Neuronal stem cell (in vitro differentiated cells): Measurements from ENCODE around the gene MEX3C.

Experiments used
- DNase-seq: peaks from one replicate; pipeline ENCODE4 v3.0.0-alpha.2; 2013; ENCODE audit warnings: low spot score
- H2AFZ ChIP-seq: one replicate; pipeline ENCODE4 v1.6.1; 2013; ENCODE audit warnings: mild to moderate bottlenecking, low read length, inconsistent platforms
- H2AK5ac ChIP-seq: 2 replicates; pipeline ENCODE4 v1.6.1; 2013; ENCODE audit warnings: low read depth, mild to moderate bottlenecking, inconsistent platforms, low read length, moderate library complexity, mixed read lengths
- H2BK120ac ChIP-seq: 2 replicates; pipeline ENCODE4 v1.6.1; 2013; ENCODE audit warnings: low read depth, mild to moderate bottlenecking, inconsistent platforms, low read length, moderate library complexity, mixed read lengths
- H2BK12ac ChIP-seq: one replicate; pipeline ENCODE4 v1.6.1; 2013; ENCODE audit warnings: low read length, inconsistent platforms
- H2BK15ac ChIP-seq: 2 replicates; pipeline ENCODE4 v1.6.1; 2013; ENCODE audit warnings: mild to moderate bottlenecking, low read length, inconsistent platforms, mixed read lengths
- H2BK5ac ChIP-seq: one replicate; pipeline ENCODE4 v1.6.1; 2013; ENCODE audit warnings: inconsistent platforms, mild to moderate bottlenecking, low read length, moderate library complexity
- H3K14ac ChIP-seq: one replicate; pipeline ENCODE4 v1.6.1; 2013; ENCODE audit warnings: low read length, inconsistent platforms
- H3K18ac ChIP-seq: 2 replicates; pipeline ENCODE4 v1.6.1; 2013; ENCODE audit warnings: low read length, inconsistent platforms
- H3K23ac ChIP-seq: 2 replicates; pipeline ENCODE4 v1.6.1; 2013; ENCODE audit warnings: low read depth, mild to moderate bottlenecking, mixed read lengths, low read length, inconsistent platforms; ENCODE audit not compliant: poor library complexity
- H3K27ac ChIP-seq: replicated peaks from 3 replicates; pipeline ENCODE4 v1.5.1; 2013; ENCODE audit warnings: low read length, inconsistent platforms
- H3K27me3 ChIP-seq, 3 experiments: 2 replicates each; pipeline ENCODE4 v1.6.1; 2013; ENCODE audit warnings: low read length in 3 of 3, mild to moderate bottlenecking in 2 of 3, inconsistent platforms in 1 of 3, low read depth in 1 of 3, mixed read lengths in 1 of 3, moderate library complexity in 1 of 3; ENCODE audit not compliant: control insufficient read depth in 3 of 3, insufficient read depth in 3 of 3
- H3K36me3 ChIP-seq, 2 donors: replicated peaks in 1 of 2; 2 replicates each; pipeline ENCODE4 v1.6.1; 2013; ENCODE audit warnings: low read length in 2 of 2; ENCODE audit not compliant: control insufficient read depth in 2 of 2, insufficient read depth in 2 of 2
- H3K4ac ChIP-seq: 2 replicates; pipeline ENCODE4 v1.6.1; 2013; ENCODE audit warnings: inconsistent platforms, mild to moderate bottlenecking, low read length, moderate library complexity
- H3K4me1 ChIP-seq, 2 donors: 1 replicate in 1 of 2; 2 replicates in 1 of 2; pipeline ENCODE4 v1.6.1; 2013; ENCODE audit warnings: low read length in 2 of 2, low read depth in 1 of 2; ENCODE audit not compliant: control insufficient read depth in 2 of 2, insufficient read depth in 1 of 2
- H3K4me2 ChIP-seq: one replicate; pipeline ENCODE4 v1.6.1; 2013; ENCODE audit warnings: mild to moderate bottlenecking, low read length, inconsistent platforms; ENCODE audit not compliant: insufficient read depth, poor library complexity, severe bottlenecking
- H3K4me3 ChIP-seq, 2 donors: 2 replicates each; pipeline ENCODE4 v1.5.1; 2013; ENCODE audit warnings: low read length in 2 of 2, mild to moderate bottlenecking in 2 of 2, inconsistent platforms in 1 of 2, moderate library complexity in 1 of 2
- H3K79me1 ChIP-seq: one replicate; pipeline ENCODE4 v1.6.1; 2013; ENCODE audit warnings: low read depth, mild to moderate bottlenecking, inconsistent platforms, low read length, moderate library complexity
- H3K9ac ChIP-seq: one replicate; pipeline ENCODE4 v1.6.1; 2013; ENCODE audit warnings: mild to moderate bottlenecking, low read depth, low read length, inconsistent platforms; ENCODE audit not compliant: poor library complexity
- H3K9me3 ChIP-seq, 2 donors: replicated peaks in 1 of 2; 2 replicates each; pipeline versions ENCODE3 to v1.6.1; 2013; ENCODE audit warnings: low read length in 2 of 2, mild to moderate bottlenecking in 2 of 2, inconsistent platforms in 1 of 2, low read depth in 1 of 2, mixed read lengths in 1 of 2, moderate library complexity in 1 of 2; ENCODE audit not compliant: control insufficient read depth in 2 of 2, insufficient read depth in 1 of 2
- H4K8ac ChIP-seq: one replicate; pipeline ENCODE4 v1.6.1; 2013; ENCODE audit warnings: low read depth, mild to moderate bottlenecking, inconsistent platforms, low read length, moderate library complexity
- H4K91ac ChIP-seq: one replicate; pipeline ENCODE4 v1.6.1; 2013; ENCODE audit warnings: low read length, low read depth, mild to moderate bottlenecking, inconsistent platforms; ENCODE audit not compliant: poor library complexity
- WGBS, 2 donors: extraction: QIAGEN DNeasy Blood & Tissue Kit; methylation state at CpG; one replicate each; pipeline ENCODE4 v1.1.7; 2013; ENCODE audit warnings: missing lambda C conversion rate in 2 of 2, mixed read lengths in 1 of 2; ENCODE audit not compliant: insufficient read length in 2 of 2, insufficient replicate concordance in 1 of 2; ENCODE audit errors: extremely low coverage in 2 of 2; 5-methylcytosine and 5-hydroxymethylcytosine counted together

Gene MEX3C

DNA sequence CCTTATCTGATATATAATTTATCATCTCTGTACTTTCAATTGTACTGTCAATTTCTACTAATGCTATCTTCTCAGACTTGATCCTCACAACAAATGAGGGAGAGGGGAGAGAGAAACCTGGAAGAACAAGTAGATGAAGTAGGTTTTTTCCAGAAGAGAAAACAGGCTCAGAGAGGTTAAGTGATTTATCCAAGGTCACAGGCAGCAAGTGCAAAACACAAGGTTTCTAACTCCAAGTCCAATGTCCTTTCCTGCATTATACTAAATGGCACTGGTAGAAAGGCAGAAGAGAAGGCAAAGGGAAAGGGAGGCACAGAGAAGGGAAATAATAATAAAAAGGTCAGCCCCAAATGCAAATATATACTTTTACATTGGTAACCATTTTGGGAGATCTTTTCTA, 7.5 kb downstream of the MEX3C start:
- Histone ChIP-seq H2BK5ac (no peak overlapping the region), H3K9me3 (peaks cover 3 to 14% of the 10 kb centered on the region in 2 donors), H3K9ac (no peak overlapping the region), H3K27ac (no peak overlapping the region), H4K91ac (no peak overlapping the region), H3K18ac (no peak overlapping the region), H4K8ac (no peak overlapping the region), H3K23ac (no peak overlapping the region), H3K4me2 (no peak overlapping the region), H3K14ac (no peak overlapping the region), H3K79me1 (no peaks in the 10 kb centered on the region), H3K27me3 (no peaks in the 10 kb centered on the region), H2BK12ac (no peak overlapping the region), H2AFZ (no peak overlapping the region), H3K36me3 (peaks cover 3 to 88% of the 10 kb centered on the region in 2 donors), H3K4me3 (no peak overlapping the region), H2BK120ac (no peak overlapping the region), H3K4me1 (peaks cover 3 to 13% of the 10 kb centered on the region in 2 donors), H2AK5ac (no peak overlapping the region), H2BK15ac (no peak overlapping the region), H3K4ac (no peak overlapping the region)
- DNase-seq: no peak

DNA sequence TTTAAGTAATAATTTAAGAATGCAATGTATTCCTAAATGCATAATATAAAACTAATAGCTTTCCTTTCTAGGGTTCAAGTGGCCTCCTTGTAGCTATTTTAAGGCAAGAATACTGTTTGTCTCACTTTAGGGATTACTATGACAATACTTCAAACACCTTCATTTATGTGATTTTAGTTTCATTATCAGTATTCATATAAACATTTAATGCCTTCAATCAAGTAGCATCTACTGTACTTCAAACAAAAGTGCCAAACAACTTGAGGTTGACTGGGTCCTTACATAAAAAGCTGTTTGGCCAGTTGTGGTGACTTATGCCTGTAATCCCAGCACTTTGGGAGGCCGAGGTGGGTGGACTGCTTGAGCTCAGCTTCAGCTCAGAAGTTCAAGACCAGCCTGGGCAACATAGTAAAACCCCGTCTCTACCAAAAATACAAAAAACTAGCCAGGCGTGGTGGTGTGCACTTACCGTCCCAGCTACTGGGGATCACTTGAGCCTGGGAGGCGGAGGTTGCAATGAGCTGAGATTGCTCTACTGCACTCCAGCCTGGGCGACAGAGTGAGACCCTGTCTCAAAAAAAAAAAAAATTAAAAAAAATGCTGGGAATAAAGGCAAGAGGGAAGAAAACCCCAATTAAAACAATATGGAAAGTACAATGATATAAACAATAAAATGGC, 9.3 kb downstream of the MEX3C start:
- H2AFZ ChIP-seq: no peak overlapping the region
- peaks cover 4 to 14% of the 10 kb centered on the region in 2 donors for H3K9me3 ChIP-seq
- no peak overlapping the region for H3K18ac ChIP-seq
- H4K91ac ChIP-seq: no peak overlapping the region
- H2AK5ac ChIP-seq: no peak overlapping the region
- H3K9ac ChIP-seq: no peak overlapping the region
- H3K14ac ChIP-seq: no peak overlapping the region
- peaks cover 5 to 91% of the 10 kb centered on the region in 2 donors for H3K36me3 ChIP-seq
- DNase-seq: no peak
- H2BK15ac ChIP-seq: no peak overlapping the region
- no peaks in the 10 kb centered on the region for H3K79me1 ChIP-seq
- H3K27me3 ChIP-seq: no peaks in the 10 kb centered on the region
- no peak overlapping the region for H3K4me2 ChIP-seq
- no peak overlapping the region for H4K8ac ChIP-seq
- peaks cover 0 to 1% of the 10 kb centered on the region in 2 donors for H3K4me1 ChIP-seq
- no peak overlapping the region for H2BK120ac ChIP-seq
- H3K23ac ChIP-seq: no peak overlapping the region
- no peak overlapping the region for H2BK12ac ChIP-seq
- no CpG with 5 or more reads among the region's 6 CpGs for WGBS, 2 donors
- no peak overlapping the region for H3K4ac ChIP-seq
- H3K4me3 ChIP-seq: no peak overlapping the region
- H2BK5ac ChIP-seq: no peak overlapping the region
- no peak overlapping the region for H3K27ac ChIP-seq

DNA sequence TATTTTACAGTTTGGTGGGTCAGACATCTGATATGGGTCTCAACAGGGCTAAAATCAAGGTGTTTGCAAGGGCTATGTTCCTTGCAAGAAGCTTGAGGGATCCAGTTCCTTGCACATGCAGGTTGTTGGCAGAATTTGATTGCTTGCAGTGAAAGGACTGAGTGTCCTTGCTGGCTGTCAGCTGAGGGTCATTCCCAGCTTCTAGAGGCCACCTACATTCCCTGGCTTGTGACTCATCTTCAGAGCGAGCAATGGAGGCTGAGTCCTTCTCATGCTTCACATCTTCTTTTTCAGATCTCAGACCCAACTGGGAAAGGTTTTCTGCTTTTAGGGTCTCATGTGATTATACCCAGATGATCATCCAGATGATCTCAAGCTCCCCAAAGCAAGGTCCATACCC, 12.4 kb downstream of the MEX3C start:
- Histone ChIP-seq H4K8ac (no peak overlapping the region), H2BK5ac (no peak overlapping the region), H3K27ac (no peak overlapping the region), H3K18ac (no peak overlapping the region), H3K4me2 (no peak overlapping the region), H2AK5ac (no peak overlapping the region), H2BK15ac (no peak overlapping the region), H4K91ac (no peak overlapping the region), H3K9ac (no peak overlapping the region), H2BK120ac (no peak overlapping the region), H2AFZ (no peak overlapping the region), H3K9me3 (peaks cover 4 to 12% of the 10 kb centered on the region in 2 donors), H3K14ac (no peak overlapping the region), H2BK12ac (no peak overlapping the region), H3K36me3 (peaks cover 5 to 78% of the 10 kb centered on the region in 2 donors), H3K23ac (no peak overlapping the region), H3K4me3 (no peak overlapping the region), H3K4ac (no peak overlapping the region), H3K4me1 (no peaks in the 10 kb centered on the region), H3K79me1 (no peaks in the 10 kb centered on the region), H3K27me3 (no peaks in the 10 kb centered on the region)
- DNase-seq: no peak
- whole genome bisulfite sequencing, 2 donors: no CpG with 5 or more reads among the region's 1 CpG

DNA sequence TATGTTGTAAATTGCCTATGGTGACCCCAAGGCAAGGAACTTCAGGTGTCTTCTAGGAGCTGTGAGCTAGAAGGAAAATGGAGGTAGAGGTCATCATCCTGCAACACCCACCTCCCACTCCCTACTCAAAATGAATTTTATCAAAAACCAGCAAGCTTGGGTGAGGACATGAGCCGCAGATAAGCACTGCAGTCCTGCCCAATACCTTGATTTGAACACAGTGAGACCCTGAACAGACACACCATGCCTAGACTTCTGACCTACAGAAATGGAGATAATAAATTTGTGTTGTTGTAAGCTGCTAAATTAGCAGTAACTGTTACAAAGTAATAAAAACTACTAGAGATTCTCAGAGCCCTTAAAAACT, 13.4 kb downstream of the MEX3C start:
- no CpG with 5 or more reads among the region's 1 CpG for WGBS, 2 donors
- H2BK15ac ChIP-seq: no peak overlapping the region

More for the DNA sequence above, 13.4 kb downstream of the MEX3C start:
- no peak overlapping the region for H2AK5ac ChIP-seq
- H3K27me3 ChIP-seq: no peaks in the 10 kb centered on the region
- H2BK12ac ChIP-seq: no peak overlapping the region
- H3K4me1 ChIP-seq: no peaks in the 10 kb centered on the region
- no peak overlapping the region for H4K8ac ChIP-seq
- no peak overlapping the region for H3K14ac ChIP-seq
- H3K4me3 ChIP-seq: no peak overlapping the region
- H3K18ac ChIP-seq: no peak overlapping the region
- no peak overlapping the region for H4K91ac ChIP-seq
- no peak overlapping the region for H3K4ac ChIP-seq
- H3K36me3 ChIP-seq: peaks cover 5 to 77% of the 10 kb centered on the region in 2 donors
- no peak overlapping the region for H3K23ac ChIP-seq
- no peak overlapping the region for H2BK120ac ChIP-seq
- peaks cover 4 to 10% of the 10 kb centered on the region in 2 donors for H3K9me3 ChIP-seq
- H3K27ac ChIP-seq: no peak overlapping the region
- DNase-seq: no peak
- H3K9ac ChIP-seq: no peak overlapping the region
- no peak overlapping the region for H3K4me2 ChIP-seq
- no peaks in the 10 kb centered on the region for H3K79me1 ChIP-seq
- H2BK5ac ChIP-seq: no peak overlapping the region
- H2AFZ ChIP-seq: no peak overlapping the region
